Skin of body (tissue), 3 donors: ENCODE measurements around the gene NGB. TPM values are rescaled to one million over a fixed set of nuclear protein-coding genes. Genes with fewer than 3 reads are reported as not detected.

Source experiments
- DNase-seq: peaks from one replicate; lab custom pipeline; 2025; lab: John Stamatoyannopoulos, UW
- small RNA-seq: library from RNA; depleted of rRNA; stranded (forward); fragments of <200 nt; gene quantifications from one replicate; pipeline ENCODE3, GENCODE V24; 2014; ENCODE audit warnings: low replicate concordance
- total RNA-seq: library from RNA; depleted of rRNA; stranded (reverse); fragments of >200 nt; gene quantifications from one replicate; pipeline ENCODE4 v1.2.3, GENCODE V29; 2014

Gene NGB
- total RNA-seq, 1 donor from 2014 or later, result not detected

- DNase-seq, result no peak
Measured at GRCh38 chr14:77236814-77237213, 34.2 kb downstream of the NGB start.

GRCh38 chr14:77231721-77232120 lies 39.3 kb downstream of the NGB start:
- DNase-seq, result no peak

- no peak for DNase-seq
Measured at GRCh38 chr14:77230914-77231313, 40.1 kb downstream of the NGB start.

GRCh38 chr14:77228056-77228455 lies 43.0 kb downstream of the NGB start:
- DNase-seq, result no peak

GRCh38 chr14:77225892-77226557 lies 45.0 kb downstream of the NGB start:
- no peak for DNase-seq

- DNase-seq, result no peak
Measured at GRCh38 chr14:77225254-77225653, 45.8 kb downstream of the NGB start.

- DNase-seq, result no peak
Measured at GRCh38 chr14:77224212-77224611, 46.8 kb downstream of the NGB start.

GRCh38 chr14:77222546-77223225 lies 48.3 kb downstream of the NGB start:
- DNase-seq, result no peak

- DNase-seq, result no peak
Measured at GRCh38 chr14:77221241-77221871, 49.6 kb downstream of the NGB start.

- DNase-seq, result no peak
Measured at GRCh38 chr14:77220246-77221017, 50.6 kb downstream of the NGB start.

GRCh38 chr14:77219591-77219990 lies 51.4 kb downstream of the NGB start:
- no peak for DNase-seq

- DNase-seq, result no peak
Measured at GRCh38 chr14:77217551-77217950, 53.5 kb downstream of the NGB start.

Small RNA genes within 50 kb of the gene (small RNA-seq; reads per million reads assigned to genes)
- not detected for gene MIR1260A

Other genes with a start within 250 kb of the NGB start
- gene IRF2BPL, start 242.5 kb downstream of the NGB start, total RNA-seq, result 26.7 TPM
- 18.1 TPM for gene CIPC, start 172.9 kb downstream of the NGB start, total RNA-seq
- gene ZDHHC22, start 129.4 kb downstream of the NGB start, total RNA-seq, result under 0.01 TPM
- 0.89 TPM for gene TMEM63C, start 89.4 kb downstream of the NGB start, total RNA-seq
- 17.1 TPM for gene POMT2, start 49.7 kb upstream of the NGB start, total RNA-seq
- 10.9 TPM for gene GSTZ1, start 49.8 kb upstream of the NGB start, total RNA-seq
- 8.0 TPM for gene TMED8, start 105.9 kb upstream of the NGB start, total RNA-seq
- 0.79 TPM for gene SAMD15, start 106.2 kb upstream of the NGB start, total RNA-seq
- 0.10 TPM for gene NOXRED1, start 152.3 kb upstream of the NGB start, total RNA-seq
- gene VIPAS39, start 186.4 kb upstream of the NGB start, total RNA-seq, result 16.7 TPM
- 63.4 TPM for gene AHSA1, start 186.9 kb upstream of the NGB start, total RNA-seq
- not detected for gene ISM2, start 227.6 kb upstream of the NGB start, total RNA-seq